Measurements from ENCODE around the gene IMMP2L.

- TF ChIP-seq CTCF (IDR thresholded peaks at IDR 0.05) = no peak
- no peak for TF ChIP-seq POLR2A (IDR thresholded peaks at IDR 0.05)
These were observed 152.4 kb downstream of the IMMP2L start for GRCh38 chr7:111409714-111410422.

Measured in body of pancreas (tissue), 4 donors.